B cell (primary cell): ENCODE results near the gene IFIT5.

Experiments used
- CTCF ChIP-seq: fragments of 200-600 bp; IDR thresholded peaks from one replicate; pipeline ENCODE4 v1.8.0; 2022; ENCODE audit warnings: antibody characterized with exemption, mild to moderate bottlenecking
- EZH2 ChIP-seq: IDR thresholded peaks from 2 replicates; pipeline ENCODE4 v1.6.1; 2012; ENCODE audit warnings: borderline replicate concordance, low read depth, mild to moderate bottlenecking, moderate library complexity, low read length; ENCODE audit not compliant: insufficient read depth, poor library complexity, severe bottlenecking

- TF ChIP-seq CTCF (no peak), EZH2 (no peak)
Measured at GRCh38 chr10:89388806-89389205, 25.6 kb upstream of the IFIT5 start.
